ENCODE data around the gene RXRG.

The RXRG gene

DNA sequence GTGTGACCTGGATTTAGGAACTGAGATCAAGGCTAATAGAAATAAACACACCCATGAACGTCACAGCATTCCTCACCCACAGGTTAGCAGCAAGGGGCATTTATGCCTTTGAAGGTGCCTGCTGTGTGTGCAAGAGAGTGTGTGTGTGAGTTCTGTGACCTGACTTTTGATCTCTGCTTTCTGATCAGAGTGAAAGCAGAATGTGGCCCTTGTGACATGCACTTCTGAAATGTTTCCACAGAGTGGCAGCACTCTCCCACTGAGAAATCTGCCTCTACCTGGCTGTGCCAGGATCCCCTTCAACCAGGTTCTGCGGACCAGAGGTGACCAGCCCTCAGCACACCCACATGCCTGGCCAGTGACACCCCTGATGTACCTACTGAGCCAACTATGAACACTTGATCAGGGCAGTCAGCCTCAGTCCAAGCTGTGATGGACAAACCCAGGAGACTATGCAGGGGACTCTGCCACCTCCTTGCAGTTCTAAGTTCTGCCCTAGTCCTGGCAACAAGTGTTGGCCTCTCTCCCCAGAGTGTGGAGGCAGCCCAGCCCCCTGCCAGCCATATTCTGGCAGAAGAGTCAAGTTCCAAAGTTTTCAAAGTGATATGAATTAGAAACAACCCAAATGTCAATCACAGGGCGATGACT is 41.0 kb downstream of the RXRG start:
- no peak for DNase-seq (ENCODE audit: low read depth)
- TF ChIP-seq, protein P1, sequence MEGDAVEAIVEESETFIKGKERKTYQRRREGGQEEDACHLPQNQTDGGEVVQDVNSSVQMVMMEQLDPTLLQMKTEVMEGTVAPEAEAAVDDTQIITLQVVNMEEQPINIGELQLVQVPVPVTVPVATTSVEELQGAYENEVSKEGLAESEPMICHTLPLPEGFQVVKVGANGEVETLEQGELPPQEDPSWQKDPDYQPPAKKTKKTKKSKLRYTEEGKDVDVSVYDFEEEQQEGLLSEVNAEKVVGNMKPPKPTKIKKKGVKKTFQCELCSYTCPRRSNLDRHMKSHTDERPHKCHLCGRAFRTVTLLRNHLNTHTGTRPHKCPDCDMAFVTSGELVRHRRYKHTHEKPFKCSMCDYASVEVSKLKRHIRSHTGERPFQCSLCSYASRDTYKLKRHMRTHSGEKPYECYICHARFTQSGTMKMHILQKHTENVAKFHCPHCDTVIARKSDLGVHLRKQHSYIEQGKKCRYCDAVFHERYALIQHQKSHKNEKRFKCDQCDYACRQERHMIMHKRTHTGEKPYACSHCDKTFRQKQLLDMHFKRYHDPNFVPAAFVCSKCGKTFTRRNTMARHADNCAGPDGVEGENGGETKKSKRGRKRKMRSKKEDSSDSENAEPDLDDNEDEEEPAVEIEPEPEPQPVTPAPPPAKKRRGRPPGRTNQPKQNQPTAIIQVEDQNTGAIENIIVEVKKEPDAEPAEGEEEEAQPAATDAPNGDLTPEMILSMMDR (IDR thresholded peaks at IDR 0.05; ENCODE audit: low read depth, low read length, missing control alignments) = peak; percentile 81
- no peak overlapping the region for H3K4me3 ChIP-seq (ENCODE audit: low read depth, low read length)

DNA sequence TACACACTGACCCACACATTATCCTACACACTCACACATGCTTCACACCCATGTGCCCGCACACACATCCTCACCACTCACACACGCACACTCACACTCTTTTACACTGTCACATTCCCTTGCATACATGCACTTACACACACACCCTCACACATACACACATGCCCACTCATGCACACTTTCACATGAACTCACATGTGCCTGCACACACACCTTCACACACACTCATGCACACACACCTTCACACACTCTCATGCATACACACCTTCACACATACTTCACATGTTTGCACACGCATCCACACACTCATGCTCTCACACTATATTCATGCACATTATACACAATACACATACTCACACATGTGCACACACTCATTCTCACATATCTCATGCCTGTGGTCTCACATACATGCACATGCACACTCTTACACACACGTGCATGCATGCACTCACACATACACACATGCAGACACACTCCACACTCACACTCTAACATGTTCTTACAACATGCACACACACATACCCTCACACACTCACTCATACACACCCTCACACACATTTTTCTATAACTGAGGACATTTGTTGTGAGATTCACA is 42.3 kb downstream of the RXRG start:
- TF ChIP-seq, protein P1 (IDR thresholded peaks at IDR 0.05; ENCODE audit: low read depth, low read length, missing control alignments) = no peak
- H3K4me3 ChIP-seq (ENCODE audit: low read depth, low read length) = no peak overlapping the region
- no peak for DNase-seq (ENCODE audit: low read depth)

GRCh38 chr1:165397944-165398343 is 47.0 kb downstream of the RXRG start:
- no peak for DNase-seq (ENCODE audit: low read depth)
- H3K4me3 ChIP-seq (ENCODE audit: low read depth, low read length) = no peak overlapping the region
- TF ChIP-seq, protein P1 (IDR thresholded peaks at IDR 0.05; ENCODE audit: low read depth, low read length, missing control alignments) = no peak

GRCh38 chr1:165395901-165396300 is 49.0 kb downstream of the RXRG start:
- H3K4me3 ChIP-seq (ENCODE audit: low read depth, low read length) = no peak overlapping the region
- TF ChIP-seq, protein P1 (IDR thresholded peaks at IDR 0.05; ENCODE audit: low read depth, low read length, missing control alignments) = no peak
- no peak for DNase-seq (ENCODE audit: low read depth)

DNA sequence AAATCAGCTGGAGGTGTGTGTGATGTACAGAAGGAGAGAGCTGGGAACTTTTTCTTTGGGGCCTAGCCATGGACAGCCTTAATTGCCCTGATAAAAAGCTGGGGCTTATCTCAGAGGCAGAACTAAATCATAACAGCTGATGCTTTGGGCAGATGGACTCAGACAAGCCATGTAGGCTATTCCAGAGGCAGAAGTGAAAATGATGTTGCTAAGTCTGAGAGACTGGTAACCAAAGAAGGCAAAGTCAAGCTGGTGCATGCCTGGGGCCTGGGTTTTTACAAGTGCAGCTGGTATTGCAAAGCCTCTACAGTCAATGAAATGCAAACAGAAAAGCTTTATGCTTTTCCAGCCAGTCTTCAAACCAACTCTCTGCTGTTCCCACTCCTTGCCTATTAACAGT is 49.4 kb downstream of the RXRG start:
- H3K4me3 ChIP-seq (ENCODE audit: low read depth, low read length) = no peak overlapping the region
- DNase-seq (ENCODE audit: low read depth) = no peak
- TF ChIP-seq, protein P1 (IDR thresholded peaks at IDR 0.05; ENCODE audit: low read depth, low read length, missing control alignments) = no peak

GRCh38 chr1:165392634-165393571 is 52.0 kb downstream of the RXRG start:
- peak; percentile 72 for DNase-seq (ENCODE audit: low read depth)
- no peak overlapping the region for H3K4me3 ChIP-seq (ENCODE audit: low read depth, low read length)
- TF ChIP-seq, protein P1 (IDR thresholded peaks at IDR 0.05; ENCODE audit: low read depth, low read length, missing control alignments) = peak; percentile 88

Measured in GM12864 (cell line).